K562 (cell line): ENCODE data around the gene LSM4. TPM values are rescaled to one million over a fixed set of nuclear protein-coding genes. Genes with fewer than 3 reads are reported as not detected.

Experiments used
- ATAC-seq: fragments of 200-7000 bp; cut with Tn5 transposase; 3 replicates; pipeline ENCODE4 v1.9.1; 2020; ENCODE audit warnings: moderate library complexity
- BruUV-seq: library from RNA; stranded (reverse); fragments of 400-500 nt; replicated peaks from 2 replicates; lab custom pipeline; 2021; lab: Mats Ljungman, UMichigan
- CTCF ChIA-PET: fragments of 300-600 bp; formaldehyde crosslinking; extraction: SDS; loops from one replicate; lab custom pipeline; 2021; ENCODE audit warnings: low intra/inter-chr PET ratio; lab: Yijun Ruan, JAX
- POLR2A ChIA-PET: fragments of 300-600, 350-650 bp; sonication (Branson Sonifier 250); formaldehyde crosslinking; extraction: SDS; loops from one replicate; lab custom pipeline; 2021; ENCODE audit warnings: antibody characterized with exemption, inconsistent platforms; lab: Yijun Ruan, JAX
- DNase-seq, 4 experiments: peaks; one replicate each; pipeline versions ENCODE4 v3.0.0 to v3.0.0-alpha.2; 2011 to 2018; ENCODE audit warnings: low spot score in 3 of 4, mixed read lengths in 3 of 4; ENCODE audit errors: extremely low read depth in 1 of 4
- FAIRE-seq: peaks from 2 replicates; lab custom pipeline; 2011; peaks lifted over from hg19 to GRCh38; lab: Jason Lieb, UNC
- H2AFZ ChIP-seq: 2 replicates; pipeline ENCODE4 v1.6.0; 2011; ENCODE audit warnings: low read depth, low read length, control low read depth, inconsistent platforms
- H3K27ac ChIP-seq: fragments of 200-600 bp; 3 replicates; pipeline ENCODE4 v1.8.0; 2011; ENCODE audit warnings: low read depth, mild to moderate bottlenecking, control low read depth, inconsistent platforms, low read length, moderate library complexity, mixed read lengths; ENCODE audit errors: extremely low read depth
- H3K27me3 ChIP-seq, 2 experiments: fragments of 300-600 bp in 1 of 2; 2 replicates in 1 of 2; 3 replicates in 1 of 2; pipeline versions ENCODE4 v1.6.0 to v1.8.0; 2011; ENCODE audit warnings: inconsistent platforms in 2 of 2, low read length in 2 of 2, mild to moderate bottlenecking in 1 of 2, mixed read lengths in 1 of 2, moderate library complexity in 1 of 2; ENCODE audit not compliant: control insufficient read depth in 2 of 2, insufficient read depth in 2 of 2
- H3K36me3 ChIP-seq: fragments of 300-600 bp; 3 replicates; pipeline ENCODE4 v1.8.0; 2011; ENCODE audit warnings: mild to moderate bottlenecking, low read length, inconsistent platforms; ENCODE audit not compliant: control insufficient read depth, insufficient read depth
- H3K4me1 ChIP-seq, 2 experiments: fragments of 200-600 bp in 1 of 2; replicated peaks in 1 of 2; 2 replicates in 1 of 2; 3 replicates in 1 of 2; pipeline versions ENCODE4 v1.5.1 to v1.8.0; 2011; ENCODE audit warnings: inconsistent platforms in 2 of 2, low read length in 2 of 2, mild to moderate bottlenecking in 1 of 2, mixed read lengths in 1 of 2, moderate library complexity in 1 of 2; ENCODE audit not compliant: control insufficient read depth in 2 of 2, insufficient read depth in 2 of 2
- H3K4me2 ChIP-seq: 2 replicates; pipeline ENCODE4 v1.6.1; 2011; ENCODE audit warnings: low read length, control low read depth, inconsistent platforms, mixed read lengths; ENCODE audit not compliant: insufficient read depth
- H3K4me3 ChIP-seq: fragments of 200-600 bp; sonication (generic), shearing (Covaris generic); 2 replicates; pipeline ENCODE4 v1.5.1; 2016; ENCODE audit warnings: control low read depth, inconsistent platforms
- H3K79me2 ChIP-seq: fragments of 200-600 bp; 3 replicates; pipeline ENCODE4 v1.8.0; 2011; ENCODE audit warnings: low read length, inconsistent platforms; ENCODE audit not compliant: control insufficient read depth, insufficient read depth
- H3K9ac ChIP-seq, 2 experiments: 2 replicates each; pipeline versions ENCODE4 v1.6.0 to v1.6.1; 2011; ENCODE audit warnings: low read depth in 2 of 2, low read length in 2 of 2, control low read depth in 1 of 2, inconsistent platforms in 1 of 2, mild to moderate bottlenecking in 1 of 2, mixed read lengths in 1 of 2; ENCODE audit not compliant: insufficient read depth in 1 of 2
- H3K9me1 ChIP-seq: one replicate; pipeline ENCODE4 v1.6.0; 2011; ENCODE audit warnings: inconsistent platforms, mild to moderate bottlenecking, low read length, moderate library complexity; ENCODE audit not compliant: control insufficient read depth, insufficient read depth
- H3K9me3 ChIP-seq: replicated peaks from 2 replicates; pipeline ENCODE4 v1.5.1; 2011; ENCODE audit warnings: low read depth, low read length, inconsistent platforms; ENCODE audit not compliant: control insufficient read depth, insufficient read depth
- H4K20me1 ChIP-seq: replicated peaks from 2 replicates; pipeline ENCODE4 v1.6.1; 2011; ENCODE audit warnings: low read length, inconsistent platforms, mixed read lengths; ENCODE audit not compliant: control insufficient read depth, insufficient read depth
- ASH1L ChIP-seq: fragments of 450-650 bp; IDR thresholded peaks from 2 replicates; pipeline ENCODE4 v1.6.1; 2018; ENCODE audit warnings: borderline replicate concordance, mild to moderate bottlenecking, low read depth; ENCODE audit not compliant: partially characterized antibody
- ATF1 ChIP-seq, 2 experiments: fragments of 450-650 bp in 1 of 2; IDR thresholded peaks; 2 replicates each; pipeline ENCODE4 v1.6.1; 2016; ENCODE audit warnings: missing compliant biosample characterization in 1 of 2, missing genetic modification characterization in 1 of 2
- KLF10 ChIP-seq: fragments of 250-450 bp; sonication (Bioruptor Pico); IDR thresholded peaks from 2 replicates; pipeline ENCODE4 v1.6.1; 2021; ENCODE audit warnings: matching md5 sums
- MEF2D ChIP-seq: conservative IDR thresholded peaks from 2 replicates; pipeline ENCODE4 v1.6.1; 2016; ENCODE audit warnings: low read depth, missing genetic modification characterization, missing compliant biosample characterization
- RBBP5 ChIP-seq: fragments of 200-600 bp; sonication (generic); IDR thresholded peaks from 2 replicates; pipeline ENCODE4 v1.6.1; 2012; ENCODE audit warnings: borderline replicate concordance, mild to moderate bottlenecking, low read length, control low read depth, inconsistent platforms; ENCODE audit not compliant: insufficient read depth, poor library complexity, severe bottlenecking
- SMARCA4 ChIP-seq: fragments of 450-650 bp; IDR thresholded peaks from 2 replicates; pipeline ENCODE4 v1.6.1; 2016
- SMC3 ChIP-seq: conservative IDR thresholded peaks from 2 replicates; pipeline ENCODE4 v1.6.1; 2011; ENCODE audit warnings: low read depth, low read length, improper control_type of control experiment; ENCODE audit not compliant: insufficient read depth
- ZNF609 ChIP-seq: sonication (generic); formaldehyde crosslinking; IDR thresholded peaks from 2 replicates; pipeline ENCODE4 v1.8.1; 2023; ENCODE audit warnings: missing genetic modification reagents, mild to moderate bottlenecking, borderline replicate concordance
- WGBS: fragments of 100-300 bp; shearing (Covaris generic); methylation state at CpG from one replicate; pipeline ENCODE4 v1.1.6; 2016; ENCODE audit warnings: low coverage, mixed read lengths; ENCODE audit not compliant: insufficient coverage; ENCODE audit errors: missing lambda C conversion rate; 5-methylcytosine and 5-hydroxymethylcytosine counted together
- in situ Hi-C: fragments of 300-500 bp; cut with MboI; formaldehyde crosslinking; loops from 4 replicates; pipeline ENCODE4 v1.15.0; 2018; ENCODE audit warnings: inconsistent platforms, mixed read lengths
- intact Hi-C: fragments of 100-400 bp; cut with micrococcal nuclease; formaldehyde crosslinking; loops from 2 replicates; pipeline ENCODE4 v1.14.2; 2022
- polyA plus RNA-seq, 8 experiments: library from polyadenylated mRNA; depleted of rRNA in 4 of 8; stranded (reverse) in 5 of 8; unstranded in 3 of 8; fragments of >200 nt; fragmentation: Nextera tagmentation in 2 of 8; fragmentation: Illumina TruSeq in 1 of 8; extraction: Ambion mirVana in 2 of 8; extraction: Trizol in 1 of 8; gene quantifications; 2 replicates each; pipeline versions ENCODE4 v1.2.1 to v1.2.3, GENCODE V29; 2011 to 2014; ENCODE audit warnings: inconsistent platforms in 1 of 8, missing spikeins in 1 of 8
- total RNA-seq, 7 experiments: library from RNA; depleted of rRNA in 6 of 7; stranded (reverse); fragments of >200 nt in 6 of 7; fragmentation: Illumina TruSeq in 2 of 7; extraction: Trizol in 2 of 7; gene quantifications; 2 replicates each; pipeline versions ENCODE4 v1.2.1 to v1.2.3, GENCODE V29; 2011 to 2021; ENCODE audit warnings: low replicate concordance in 1 of 7

The LSM4 gene
- total and polyA plus RNA-seq, 9 of the 15 experiments (the other 6 are each of a cell fraction or from before 2014, with no cell fraction given), result 11.9 to 763 (median 202) TPM

- peak; percentile 47 for TF ChIP-seq RBBP5
- peak; percentile 44 for TF ChIP-seq ASH1L
- TF ChIP-seq ATF1 (CRISPR knock-in tag; IDR thresholded peaks at IDR 0.05), result no peak
- peak; percentile 41 for TF ChIP-seq ATF1 (tag; IDR thresholded peaks at IDR 0.05)
These were observed 17.5 kb upstream of the LSM4 start, which contains the start of gene PGPEP1 (continued) for GRCh38 chr19:18340190-18340989.

GRCh38 chr19:18339723-18340122 lies 16.8 kb upstream of the LSM4 start:
- peak overlapping the region; percentile 93 for H3K4me2 ChIP-seq
- peak overlapping the region; percentile 92 for H3K27ac ChIP-seq
- no TSS peak for BruUV-seq
- no peaks in the 10 kb centered on the region for H4K20me1 ChIP-seq
- ATAC-seq, result peak; percentile 74
- in situ Hi-C loops (loop anchor here (5.0 kb wide), 1 partner anchor 68 kb away; no protein-coding TSS in a partner anchor), intact Hi-C loops (loop anchor here (2.0 kb wide), 1 partner anchor 69 kb away; no protein-coding TSS in a partner anchor)
- peak; percentile 64 to 85 (median 72) for DNase-seq
- H3K4me3 ChIP-seq, result peak overlapping the region; percentile 97
- ChIA-PET CTCF (interaction anchor here (0.7 kb wide), 1 partner anchor 48 kb away, joined by 3 read pairs; no protein-coding TSS in a partner anchor), POLR2A (interaction anchor here (0.6 to 7.9 kb wide), 12 partner anchors 11 to 935 kb away, joined by 3 to 106 read pairs (median 4); partner anchors contain the start of genes BST2, GDF15 and JUND)
- no peaks in the 10 kb centered on the region for H3K27me3 ChIP-seq
- peak; percentile 83 for FAIRE-seq
- 12% methylated on average over 6 of the region's 6 CpGs for WGBS
- no peaks in the 10 kb centered on the region for H3K9me1 ChIP-seq
- H3K79me2 ChIP-seq, result peaks cover 29% of the 10 kb centered on the region
- peak overlapping the region; percentile 83 to 91 for H3K9ac ChIP-seq
- peak overlapping the region; percentile 84 for H2AFZ ChIP-seq
- peaks cover 9 to 40% of the 10 kb centered on the region in 2 experiments; a peak in 4 of 5 replicates for H3K4me1 ChIP-seq
- H3K36me3 ChIP-seq, result peaks cover 28% of the 10 kb centered on the region
- H3K9me3 ChIP-seq, result no peaks in the 10 kb centered on the region; the same call in 1 of the 2 replicates
- TF ChIP-seq MEF2D, result no peak
- 0 out of 2 replicates have a peak, but pooled peaks have one; percentile 37 for TF ChIP-seq SMARCA4
- no peak for TF ChIP-seq ZNF609
- TF ChIP-seq KLF10 (CRISPR knock-in tag), result no peak
- peak; percentile 41; the same call in 1 of the 2 replicates for TF ChIP-seq SMC3
